ENCODE data around the gene PDE4D.

DNA sequence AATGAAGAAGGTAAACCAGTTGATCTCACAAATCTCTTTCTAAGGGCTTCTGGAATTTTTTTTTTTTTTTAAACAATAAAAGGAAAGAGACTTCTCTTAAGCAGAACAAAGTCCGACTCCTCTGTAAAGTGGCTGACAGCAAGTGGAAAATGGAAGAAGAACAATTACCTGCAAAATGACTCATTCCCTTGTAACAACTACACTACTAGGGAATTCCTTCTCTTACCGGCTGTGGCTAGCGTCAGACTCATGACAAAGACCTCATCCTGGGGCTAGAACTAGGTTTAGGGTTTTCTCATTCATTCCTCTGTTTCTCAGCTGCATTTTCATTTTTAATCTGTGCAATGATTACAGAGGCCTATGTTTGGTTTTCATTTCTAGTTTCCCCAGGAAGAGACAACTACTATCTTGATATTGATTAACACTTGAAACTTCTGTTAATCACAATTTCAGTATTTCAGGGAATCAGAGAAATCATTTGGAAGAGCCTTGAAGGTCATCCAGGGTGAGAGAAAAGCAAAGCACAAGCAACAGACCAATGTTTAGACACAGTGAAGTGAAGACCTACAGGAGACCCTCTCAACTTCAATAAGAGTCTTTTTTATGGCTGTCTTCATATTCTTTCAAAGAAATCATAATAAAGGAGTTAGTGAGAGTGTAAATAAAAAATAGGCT is 872.8 kb downstream of the PDE4D start:
- TF ChIP-seq, protein P1, sequence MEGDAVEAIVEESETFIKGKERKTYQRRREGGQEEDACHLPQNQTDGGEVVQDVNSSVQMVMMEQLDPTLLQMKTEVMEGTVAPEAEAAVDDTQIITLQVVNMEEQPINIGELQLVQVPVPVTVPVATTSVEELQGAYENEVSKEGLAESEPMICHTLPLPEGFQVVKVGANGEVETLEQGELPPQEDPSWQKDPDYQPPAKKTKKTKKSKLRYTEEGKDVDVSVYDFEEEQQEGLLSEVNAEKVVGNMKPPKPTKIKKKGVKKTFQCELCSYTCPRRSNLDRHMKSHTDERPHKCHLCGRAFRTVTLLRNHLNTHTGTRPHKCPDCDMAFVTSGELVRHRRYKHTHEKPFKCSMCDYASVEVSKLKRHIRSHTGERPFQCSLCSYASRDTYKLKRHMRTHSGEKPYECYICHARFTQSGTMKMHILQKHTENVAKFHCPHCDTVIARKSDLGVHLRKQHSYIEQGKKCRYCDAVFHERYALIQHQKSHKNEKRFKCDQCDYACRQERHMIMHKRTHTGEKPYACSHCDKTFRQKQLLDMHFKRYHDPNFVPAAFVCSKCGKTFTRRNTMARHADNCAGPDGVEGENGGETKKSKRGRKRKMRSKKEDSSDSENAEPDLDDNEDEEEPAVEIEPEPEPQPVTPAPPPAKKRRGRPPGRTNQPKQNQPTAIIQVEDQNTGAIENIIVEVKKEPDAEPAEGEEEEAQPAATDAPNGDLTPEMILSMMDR (IDR thresholded peaks at IDR 0.05): no peak
- TF ChIP-seq EZH2 (IDR thresholded peaks at IDR 0.05; ENCODE audit: borderline replicate concordance, insufficient read depth, low read depth, low read length, poor library complexity, severe bottlenecking): no peak
